Prostate gland (tissue), 2 donors: ENCODE results near the gene RUNDC3A. TPM values are rescaled to one million over a fixed set of nuclear protein-coding genes. Genes with fewer than 3 reads are reported as not detected.
"Not testable (repeated sequence)": the region's sequence is repeated elsewhere in the genome, so short reads cannot be mapped to it uniquely, and the experiment has no call there.

Source experiments
- DNase-seq: peaks from one replicate; pipeline ENCODE4 v3.0.0-alpha.2; 2019; ENCODE audit warnings: low spot score
- H3K27ac ChIP-seq, 2 donors: fragments of 200-600 bp; sonication (generic); 2 replicates each; pipeline ENCODE4 v1.5.1; 2017 to 2019
- H3K27me3 ChIP-seq: fragments of 200-600 bp; sonication (generic); replicated peaks from 2 replicates; pipeline ENCODE4 v1.5.1; 2019; ENCODE audit not compliant: insufficient read depth
- H3K36me3 ChIP-seq, 2 donors: fragments of 200-600 bp; sonication (generic); 1 replicate in 1 of 2; 2 replicates in 1 of 2; pipeline versions ENCODE4 v1.5.1 to v1.8.1; 2017 to 2019
- H3K4me1 ChIP-seq: fragments of 200-600 bp; sonication (generic); replicated peaks from 2 replicates; pipeline ENCODE4 v1.5.1; 2019
- H3K4me3 ChIP-seq, 2 donors: fragments of 200-600 bp; sonication (generic); 2 replicates each; pipeline ENCODE4 v1.5.1; 2017 to 2019
- H3K9me3 ChIP-seq: fragments of 200-600 bp; sonication (generic); 2 replicates; pipeline ENCODE4 v1.5.1; 2017
- POLR2A ChIP-seq: fragments of 450-650 bp; IDR thresholded peaks from one replicate; pipeline ENCODE4 v1.6.1; 2016; ENCODE audit warnings: antibody characterized with exemption, mild to moderate bottlenecking
- POLR2AphosphoS5 ChIP-seq: sonication (generic); formaldehyde crosslinking; IDR thresholded peaks from one replicate; pipeline ENCODE4 v1.6.1; 2017; ENCODE audit warnings: antibody characterized with exemption
- WGBS: methylation state at CpG from one replicate; pipeline ENCODE4 v1.1.5; 2018; 5-methylcytosine and 5-hydroxymethylcytosine counted together
- intact Hi-C: fragments of 100-400 bp; cut with DNase I; formaldehyde crosslinking; loops from one replicate; pipeline ENCODE4 v1.14.2; 2022
- total RNA-seq, 2 donors: library from RNA; depleted of rRNA; stranded (reverse); fragments of >200 nt; gene quantifications; one replicate each; pipeline ENCODE4 v1.1.0, GENCODE V29; 2016
- TF ChIP-seq, protein P1 (sequence below), 4 experiments: fragments of 200-600 bp in 2 of 4; fragments of 450-650 bp in 2 of 4; sonication (generic) in 2 of 4; IDR thresholded peaks; 1 replicate in 3 of 4; 2 replicates in 1 of 4; pipeline ENCODE4 v1.5.1; 2016 to 2019; ENCODE audit warnings: antibody characterized with exemption in 4 of 4, mild to moderate bottlenecking in 2 of 4, moderate library complexity in 2 of 4

Gene RUNDC3A
- total RNA-seq, 2 donors from 2014 or later = 0.68 to 2.9 TPM

DNA sequence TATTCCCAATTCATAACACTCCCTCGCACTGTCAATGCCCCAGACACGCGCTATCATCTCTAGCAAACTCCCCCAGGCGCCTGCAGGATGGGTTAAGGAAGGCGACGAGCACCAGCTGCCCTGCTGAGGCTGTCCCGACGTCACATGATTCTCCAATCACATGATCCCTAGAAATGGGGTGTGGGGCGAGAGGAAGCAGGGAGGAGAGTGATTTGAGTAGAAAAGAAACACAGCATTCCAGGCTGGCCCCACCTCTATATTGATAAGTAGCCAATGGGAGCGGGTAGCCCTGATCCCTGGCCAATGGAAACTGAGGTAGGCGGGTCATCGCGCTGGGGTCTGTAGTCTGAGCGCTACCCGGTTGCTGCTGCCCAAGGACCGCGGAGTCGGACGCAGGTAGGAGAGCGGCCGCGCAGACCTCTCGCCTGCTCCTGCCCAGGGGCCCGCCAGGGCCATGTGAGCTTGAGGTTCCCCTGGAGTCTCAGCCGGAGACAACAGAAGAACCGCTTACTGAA is 36.6 kb downstream of the RUNDC3A start, which contains the start of gene GRN:
Gene GRN, plus strand, starts transcription at position 364 of the 515 bp plus-strand sequence. CDS start 3,863 bp downstream, outside the sequence.
- H3K9me3 ChIP-seq = no peaks in the 10 kb centered on the region
- H3K27ac ChIP-seq = peak within 1 kb of the TSS; percentile 79 to 84
- DNase-seq = peak; percentile 98
- H3K4me1 ChIP-seq = no peaks in the 10 kb centered on the region
- intact Hi-C loops = loop anchor here (2.0 to 5.0 kb wide), 2 partner anchors 20 to 133 kb away; partner anchors contain the start of gene SLC25A39
- TF ChIP-seq, protein P1, sequence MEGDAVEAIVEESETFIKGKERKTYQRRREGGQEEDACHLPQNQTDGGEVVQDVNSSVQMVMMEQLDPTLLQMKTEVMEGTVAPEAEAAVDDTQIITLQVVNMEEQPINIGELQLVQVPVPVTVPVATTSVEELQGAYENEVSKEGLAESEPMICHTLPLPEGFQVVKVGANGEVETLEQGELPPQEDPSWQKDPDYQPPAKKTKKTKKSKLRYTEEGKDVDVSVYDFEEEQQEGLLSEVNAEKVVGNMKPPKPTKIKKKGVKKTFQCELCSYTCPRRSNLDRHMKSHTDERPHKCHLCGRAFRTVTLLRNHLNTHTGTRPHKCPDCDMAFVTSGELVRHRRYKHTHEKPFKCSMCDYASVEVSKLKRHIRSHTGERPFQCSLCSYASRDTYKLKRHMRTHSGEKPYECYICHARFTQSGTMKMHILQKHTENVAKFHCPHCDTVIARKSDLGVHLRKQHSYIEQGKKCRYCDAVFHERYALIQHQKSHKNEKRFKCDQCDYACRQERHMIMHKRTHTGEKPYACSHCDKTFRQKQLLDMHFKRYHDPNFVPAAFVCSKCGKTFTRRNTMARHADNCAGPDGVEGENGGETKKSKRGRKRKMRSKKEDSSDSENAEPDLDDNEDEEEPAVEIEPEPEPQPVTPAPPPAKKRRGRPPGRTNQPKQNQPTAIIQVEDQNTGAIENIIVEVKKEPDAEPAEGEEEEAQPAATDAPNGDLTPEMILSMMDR (IDR thresholded peaks at IDR 0.05) = peak in 1 of 4 experiments; percentile 2
- TF ChIP-seq POLR2AphosphoS5 (peak; percentile 99), POLR2A (peak; percentile 85)
- WGBS = 0% methylated on average over 26 of the region's 26 CpGs
- H3K27me3 ChIP-seq = no peaks in the 10 kb centered on the region
- peaks cover 0 to 4% of the 10 kb centered on the region in 2 donors for H3K36me3 ChIP-seq
- peak within 1 kb of the TSS; percentile 76 to 78 for H3K4me3 ChIP-seq

DNA sequence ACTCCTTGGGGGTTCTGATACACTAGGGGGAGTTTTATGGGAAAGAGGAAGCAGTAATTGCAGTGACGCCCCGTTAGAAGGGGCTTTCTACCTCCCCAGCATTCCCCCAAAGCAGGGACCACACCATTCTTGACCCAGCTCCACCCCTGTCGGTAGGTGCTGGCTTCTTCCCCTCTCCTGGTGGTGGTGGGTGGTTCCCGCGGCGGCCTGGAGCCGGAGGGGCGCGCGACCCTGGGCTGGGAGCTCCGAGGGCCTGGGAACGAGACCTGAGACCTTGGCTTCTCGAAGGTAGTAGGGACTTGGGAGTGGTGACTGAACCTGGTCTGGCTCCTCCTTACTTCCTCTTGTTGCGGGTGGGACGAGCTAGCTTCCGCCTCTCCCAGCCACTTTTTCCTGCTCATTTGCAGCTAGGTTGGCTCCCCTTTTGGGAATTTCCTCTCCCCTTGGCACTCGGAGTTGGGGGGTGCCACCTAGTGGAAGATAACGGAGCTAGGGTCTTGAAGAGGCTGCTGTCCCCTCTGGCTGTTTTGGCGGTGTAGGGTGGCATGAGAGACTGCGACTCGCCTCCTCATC is 37.1 kb downstream of the RUNDC3A start:
- TF ChIP-seq, protein P1 (IDR thresholded peaks at IDR 0.05) = peak in 3 of 4 experiments; percentile 28 to 42 (median 34)
- TF ChIP-seq POLR2A = no peak
- TF ChIP-seq POLR2AphosphoS5 = no peak
- under 1% methylated on average over 21 of the region's 21 CpGs for WGBS
- peak; percentile 51 for DNase-seq
- intact Hi-C loops = loop anchor here (2.0 to 5.0 kb wide), 2 partner anchors 21 to 133 kb away; partner anchors contain the start of gene SLC25A39
- no peaks in the 10 kb centered on the region for H3K27me3 ChIP-seq
- H3K4me1 ChIP-seq = no peaks in the 10 kb centered on the region
- H3K9me3 ChIP-seq = no peaks in the 10 kb centered on the region
- peak overlapping the region; percentile 79 to 84 for H3K27ac ChIP-seq
- peak overlapping the region; percentile 76 to 78 for H3K4me3 ChIP-seq
- H3K36me3 ChIP-seq = peaks cover 0 to 4% of the 10 kb centered on the region in 2 donors

DNA sequence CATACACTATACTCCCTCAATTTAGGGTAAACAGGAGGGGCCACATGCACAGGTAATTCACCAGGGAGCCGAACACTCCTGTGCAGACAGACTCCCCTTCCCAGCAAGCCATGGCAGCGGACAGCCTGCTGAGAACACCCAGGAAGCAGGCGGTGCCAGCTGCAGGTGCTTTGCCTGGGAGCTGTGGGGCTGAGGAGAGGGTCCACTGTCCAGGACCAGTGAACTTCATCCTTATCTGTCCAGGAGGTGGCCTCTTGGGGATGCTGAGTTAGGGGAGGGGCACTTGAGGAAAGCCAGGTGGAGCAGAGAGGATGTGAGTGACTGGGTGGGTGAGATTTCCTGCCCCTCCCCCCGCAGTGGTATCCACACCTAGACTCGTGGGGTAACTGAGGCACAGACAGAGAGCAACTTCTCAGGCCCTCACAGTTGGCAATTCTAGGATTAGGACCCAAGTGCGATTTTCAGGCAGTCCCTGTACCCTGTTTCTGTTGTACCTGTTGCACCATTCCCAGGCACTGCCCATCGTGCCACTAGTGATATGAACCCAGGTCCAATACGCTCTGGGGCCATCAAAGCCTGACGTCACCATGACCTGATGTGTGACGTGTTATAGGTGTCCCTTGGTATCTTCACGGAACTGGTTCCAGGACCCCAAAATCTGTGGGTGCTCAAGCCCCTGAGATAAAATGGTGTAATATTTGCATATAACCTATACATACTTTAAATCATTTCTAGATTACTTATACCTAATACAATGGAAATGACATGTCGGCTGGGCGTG is 37.9 kb downstream of the RUNDC3A start:
- 70% methylated on average over 13 of the region's 13 CpGs for WGBS
- DNase-seq = no peak
- H3K36me3 ChIP-seq = peaks cover under 1 to 4% of the 10 kb centered on the region in 2 donors
- no peaks in the 10 kb centered on the region for H3K27me3 ChIP-seq
- H3K27ac ChIP-seq = peak overlapping the region; percentile 79 to 84
- no peaks in the 10 kb centered on the region for H3K9me3 ChIP-seq
- peak overlapping the region; percentile 76 to 78 for H3K4me3 ChIP-seq
- TF ChIP-seq, protein P1 (IDR thresholded peaks at IDR 0.05) = no peak
- TF ChIP-seq POLR2A (no peak), POLR2AphosphoS5 (no peak)
- intact Hi-C loops = loop anchor here (5.0 kb wide), 1 partner anchor 134 kb away; no protein-coding TSS in a partner anchor
- no peaks in the 10 kb centered on the region for H3K4me1 ChIP-seq

DNA sequence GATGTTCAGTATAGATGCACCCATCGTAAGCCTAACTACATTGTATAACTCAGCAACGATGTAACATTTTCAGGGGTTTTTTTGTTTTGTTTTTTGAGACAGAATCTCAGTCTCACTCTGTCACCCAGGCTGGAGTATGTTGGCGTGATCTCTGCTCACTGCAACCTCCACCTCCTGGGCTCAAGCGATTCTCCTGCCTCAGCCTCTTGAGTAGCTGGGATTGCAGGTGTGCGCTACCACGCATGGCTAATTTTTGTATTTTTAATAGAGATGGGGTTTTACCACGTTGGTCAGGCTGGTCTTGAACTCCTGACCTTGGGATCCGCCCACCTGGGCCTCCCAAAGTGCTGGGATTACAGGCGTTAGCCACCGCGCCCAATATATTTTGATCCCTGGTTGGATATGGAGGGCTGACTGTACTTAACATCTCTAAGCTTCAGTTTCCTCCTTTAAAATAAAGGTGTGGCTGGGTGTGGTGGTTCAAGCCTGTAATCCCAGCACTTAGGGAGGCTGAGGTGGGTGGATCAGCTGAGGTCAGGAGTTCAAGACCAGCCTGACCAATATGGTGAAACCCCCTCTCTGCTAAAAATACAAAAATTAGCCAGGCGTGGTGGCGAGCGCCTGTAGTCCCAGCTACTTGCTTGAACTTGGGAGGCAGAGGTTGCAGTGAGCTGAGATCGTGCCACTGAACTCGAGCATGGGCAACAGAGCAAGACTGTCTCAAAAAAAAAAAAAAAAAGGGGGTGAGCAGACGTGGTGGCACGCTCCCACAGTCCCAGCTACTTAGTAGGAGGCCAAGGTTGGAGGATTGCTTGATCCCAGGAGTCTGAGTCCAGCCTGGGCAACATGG is 39.0 kb downstream of the RUNDC3A start:
- H3K4me3 ChIP-seq, H3K27ac ChIP-seq, H3K4me1 ChIP-seq, DNase-seq, H3K9me3 ChIP-seq, H3K27me3 ChIP-seq: not testable (repeated sequence)
- intact Hi-C loops = loop anchor here (5.0 kb wide), 1 partner anchor 135 kb away; no protein-coding TSS in a partner anchor
- peaks cover 5 to 10% of the 10 kb centered on the region in 2 donors for H3K36me3 ChIP-seq
- 85% methylated on average over 18 of the region's 18 CpGs for WGBS
